ENCODE measurements around the gene TPO. TPM values are rescaled to one million over a fixed set of nuclear protein-coding genes. Genes with fewer than 3 reads are reported as not detected.

The TPO gene
- polyA plus RNA-seq, 1 experiment, result not detected

DNA sequence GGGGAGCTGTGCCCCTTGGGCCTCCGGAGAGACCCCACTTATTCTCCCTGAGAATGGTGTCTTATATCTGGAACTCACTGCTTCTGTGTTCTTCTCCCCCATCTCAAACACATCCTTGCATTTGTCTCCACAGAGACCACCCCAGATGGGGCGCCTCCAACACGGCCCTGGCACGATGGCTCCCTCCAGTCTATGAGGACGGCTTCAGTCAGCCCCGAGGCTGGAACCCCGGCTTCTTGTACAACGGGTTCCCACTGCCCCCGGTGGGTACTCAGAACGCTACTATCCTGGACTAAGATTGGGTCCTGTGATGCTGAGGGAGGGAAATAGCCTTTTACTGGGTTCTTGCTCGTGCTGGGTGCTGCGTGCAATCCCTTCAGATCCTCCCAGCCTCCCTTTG lies 40.3 kb downstream of the TPO start:
- Histone ChIP-seq H3K36me3 (ENCODE audit: control insufficient read depth, insufficient read depth, low read length) (no peaks in the 10 kb centered on the region), H3K27me3 (ENCODE audit: control insufficient read depth, insufficient read depth, low read length) (no peaks in the 10 kb centered on the region), H3K4me3 (ENCODE audit: low read depth, low read length) (no peak overlapping the region)
- no peak for DNase-seq (ENCODE audit: low read depth)
- ChIA-PET CTCF (no interaction called here), POLR2A (no interaction called here)
- TF ChIP-seq, protein P1, sequence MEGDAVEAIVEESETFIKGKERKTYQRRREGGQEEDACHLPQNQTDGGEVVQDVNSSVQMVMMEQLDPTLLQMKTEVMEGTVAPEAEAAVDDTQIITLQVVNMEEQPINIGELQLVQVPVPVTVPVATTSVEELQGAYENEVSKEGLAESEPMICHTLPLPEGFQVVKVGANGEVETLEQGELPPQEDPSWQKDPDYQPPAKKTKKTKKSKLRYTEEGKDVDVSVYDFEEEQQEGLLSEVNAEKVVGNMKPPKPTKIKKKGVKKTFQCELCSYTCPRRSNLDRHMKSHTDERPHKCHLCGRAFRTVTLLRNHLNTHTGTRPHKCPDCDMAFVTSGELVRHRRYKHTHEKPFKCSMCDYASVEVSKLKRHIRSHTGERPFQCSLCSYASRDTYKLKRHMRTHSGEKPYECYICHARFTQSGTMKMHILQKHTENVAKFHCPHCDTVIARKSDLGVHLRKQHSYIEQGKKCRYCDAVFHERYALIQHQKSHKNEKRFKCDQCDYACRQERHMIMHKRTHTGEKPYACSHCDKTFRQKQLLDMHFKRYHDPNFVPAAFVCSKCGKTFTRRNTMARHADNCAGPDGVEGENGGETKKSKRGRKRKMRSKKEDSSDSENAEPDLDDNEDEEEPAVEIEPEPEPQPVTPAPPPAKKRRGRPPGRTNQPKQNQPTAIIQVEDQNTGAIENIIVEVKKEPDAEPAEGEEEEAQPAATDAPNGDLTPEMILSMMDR (IDR thresholded peaks at IDR 0.05; ENCODE audit: insufficient read depth, low read depth, low read length), result no peak

DNA sequence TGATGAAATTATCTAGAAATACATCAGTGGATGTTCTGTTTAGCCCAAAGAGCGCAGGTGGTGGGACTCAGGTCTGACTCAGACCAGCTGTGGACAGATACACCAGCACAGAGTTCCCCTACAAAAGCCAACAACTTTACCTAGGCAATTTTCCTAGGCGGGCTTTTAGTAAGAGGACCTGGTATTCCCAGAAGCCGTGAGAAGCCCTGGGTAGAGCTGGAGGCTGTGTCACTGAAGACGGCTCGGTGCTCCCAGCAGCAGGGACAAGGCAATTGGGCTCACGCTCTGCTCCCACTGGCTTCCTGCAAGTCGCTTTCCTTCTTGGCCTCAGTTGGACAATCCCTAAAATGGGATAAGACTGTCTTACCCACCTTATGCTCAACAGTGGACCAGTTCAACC lies 41.1 kb downstream of the TPO start:
- H3K36me3 ChIP-seq (ENCODE audit: control insufficient read depth, insufficient read depth, low read length), result no peaks in the 10 kb centered on the region
- H3K4me3 ChIP-seq (ENCODE audit: low read depth, low read length), result no peak overlapping the region
- TF ChIP-seq, protein P1 (IDR thresholded peaks at IDR 0.05; ENCODE audit: insufficient read depth, low read depth, low read length), result no peak
- no peaks in the 10 kb centered on the region for H3K27me3 ChIP-seq (ENCODE audit: control insufficient read depth, insufficient read depth, low read length)
- ChIA-PET CTCF (no interaction called here), POLR2A (no interaction called here)
- no peak for DNase-seq (ENCODE audit: low read depth)

- TF ChIP-seq, protein P1 (IDR thresholded peaks at IDR 0.05; ENCODE audit: insufficient read depth, low read depth, low read length), result no peak
- peak; percentile 20 for DNase-seq (ENCODE audit: low read depth)
- ChIA-PET POLR2A (no interaction called here), CTCF (no interaction called here)
- Histone ChIP-seq H3K27me3 (ENCODE audit: control insufficient read depth, insufficient read depth, low read length) (no peaks in the 10 kb centered on the region), H3K4me3 (ENCODE audit: low read depth, low read length) (no peak overlapping the region), H3K36me3 (ENCODE audit: control insufficient read depth, insufficient read depth, low read length) (no peaks in the 10 kb centered on the region)
Measured at GRCh38 chr2:1455466-1455865, 42.2 kb downstream of the TPO start.

GRCh38 chr2:1458432-1458831 lies 45.2 kb downstream of the TPO start:
- no peak overlapping the region for H3K4me3 ChIP-seq (ENCODE audit: low read depth, low read length)
- DNase-seq (ENCODE audit: low read depth), result no peak
- ChIA-PET CTCF (no interaction called here), POLR2A (no interaction called here)
- TF ChIP-seq, protein P1 (IDR thresholded peaks at IDR 0.05; ENCODE audit: insufficient read depth, low read depth, low read length), result no peak
- H3K36me3 ChIP-seq (ENCODE audit: control insufficient read depth, insufficient read depth, low read length), result no peaks in the 10 kb centered on the region
- H3K27me3 ChIP-seq (ENCODE audit: control insufficient read depth, insufficient read depth, low read length), result no peaks in the 10 kb centered on the region

DNA sequence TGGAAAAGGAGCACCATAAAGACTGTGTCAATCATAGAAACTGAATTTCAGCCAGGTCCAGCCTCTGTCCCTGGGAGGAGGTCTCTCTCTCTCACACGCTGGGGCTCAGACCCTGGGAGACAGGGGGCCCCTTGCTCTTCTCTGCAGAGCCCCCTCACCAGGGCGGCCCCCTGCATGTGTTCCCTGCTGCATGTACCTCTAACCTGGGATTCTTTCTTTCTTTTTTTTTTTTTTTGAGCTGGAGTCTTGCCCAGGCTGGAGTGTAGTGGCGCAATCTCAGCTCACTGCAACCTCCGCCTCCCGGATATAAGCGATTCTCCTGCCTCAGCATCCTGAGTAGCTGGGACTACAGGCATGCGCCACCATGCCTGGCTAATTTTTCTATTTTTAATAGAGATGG lies 46.5 kb downstream of the TPO start:
- H3K27me3 ChIP-seq (ENCODE audit: control insufficient read depth, insufficient read depth, low read length), result no peaks in the 10 kb centered on the region
- no peaks in the 10 kb centered on the region for H3K36me3 ChIP-seq (ENCODE audit: control insufficient read depth, insufficient read depth, low read length)
- POLR2A ChIA-PET, result no interaction called here
- CTCF ChIA-PET, result no interaction called here
- no peak for DNase-seq (ENCODE audit: low read depth)
- TF ChIP-seq, protein P1 (IDR thresholded peaks at IDR 0.05; ENCODE audit: insufficient read depth, low read depth, low read length), result no peak
- H3K4me3 ChIP-seq (ENCODE audit: low read depth, low read length), result no peak overlapping the region

Data from BJ (cell line).